GM19324 (cell line): Measurements from ENCODE around the gene CARD11.

ENCODE experiments used
- ATAC-seq: cut with Tn5 transposase; IDR thresholded peaks from one replicate; pipeline ENCODE4 v1.9.1; 2021; ENCODE audit warnings: mild to moderate bottlenecking, moderate library complexity; ENCODE audit not compliant: unreplicated experiment, low FRiP score

The CARD11 gene

DNA sequence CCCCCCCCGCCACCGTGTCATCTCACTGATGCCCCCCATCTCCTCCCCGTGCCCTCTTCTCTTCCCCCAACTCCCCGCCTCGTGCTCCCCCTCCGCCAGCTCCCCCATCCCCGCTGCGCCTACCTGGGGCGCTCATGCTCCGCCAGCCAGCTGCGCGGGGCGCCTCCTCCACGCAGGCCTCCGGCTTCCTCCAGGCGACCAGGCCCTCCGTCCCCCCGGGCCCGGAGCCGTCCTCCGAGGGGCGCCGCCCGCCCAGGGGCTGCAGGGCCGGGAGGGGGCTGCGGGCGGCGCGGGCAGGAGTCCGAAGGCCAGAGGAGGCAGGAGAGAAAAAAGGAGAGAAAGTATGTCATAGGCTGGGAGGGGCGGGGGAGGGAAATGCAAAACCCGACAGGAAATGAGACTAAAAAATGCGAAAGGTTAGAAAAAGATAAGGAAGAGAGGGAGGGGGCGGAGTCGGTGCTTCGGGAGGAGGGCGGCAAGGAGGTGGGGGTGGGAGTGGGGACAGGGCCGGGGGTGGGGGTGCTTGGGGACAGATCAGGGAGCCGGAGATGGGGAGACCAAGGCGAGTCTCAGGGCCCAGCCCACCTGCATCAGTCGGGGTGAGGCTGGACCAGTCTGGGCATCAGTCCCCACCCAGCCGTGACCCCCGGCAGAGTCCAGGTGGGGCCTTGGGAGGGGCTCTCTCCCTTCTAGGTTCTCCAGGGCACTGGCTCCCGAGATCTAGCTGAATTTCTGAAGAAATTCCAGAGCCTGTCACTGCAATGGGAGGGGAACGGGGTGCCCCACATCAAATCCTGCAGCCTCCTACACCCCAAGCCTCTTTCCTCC lies at the start of gene CARD11:
Gene CARD11 (minus strand): TSS at position 324 of the 828 bp plus-strand sequence. CDS start 85,361 bp downstream, outside the sequence.
- peak; percentile 46 for ATAC-seq

DNA sequence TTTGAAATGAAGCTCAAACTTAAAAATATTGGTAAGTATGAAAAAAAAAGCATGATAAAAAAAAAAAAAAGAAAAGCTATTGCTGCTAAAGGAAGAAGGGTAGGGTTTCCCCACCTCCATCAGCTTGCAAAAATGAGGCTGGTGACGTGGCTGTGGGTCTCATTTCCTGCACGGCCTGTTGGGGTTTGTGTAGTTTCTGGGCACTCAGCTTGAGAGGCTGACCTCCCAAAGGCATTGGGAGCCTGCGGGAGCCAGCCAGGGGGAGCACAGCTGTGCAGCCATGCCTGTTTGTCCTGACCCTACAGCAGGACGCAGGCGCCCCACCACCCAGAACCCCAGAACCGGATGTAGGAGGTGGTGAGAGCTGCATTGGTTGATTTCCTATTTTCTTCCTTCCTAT lies 48.8 kb upstream of the CARD11 start:
- ATAC-seq: peak; percentile 75

DNA sequence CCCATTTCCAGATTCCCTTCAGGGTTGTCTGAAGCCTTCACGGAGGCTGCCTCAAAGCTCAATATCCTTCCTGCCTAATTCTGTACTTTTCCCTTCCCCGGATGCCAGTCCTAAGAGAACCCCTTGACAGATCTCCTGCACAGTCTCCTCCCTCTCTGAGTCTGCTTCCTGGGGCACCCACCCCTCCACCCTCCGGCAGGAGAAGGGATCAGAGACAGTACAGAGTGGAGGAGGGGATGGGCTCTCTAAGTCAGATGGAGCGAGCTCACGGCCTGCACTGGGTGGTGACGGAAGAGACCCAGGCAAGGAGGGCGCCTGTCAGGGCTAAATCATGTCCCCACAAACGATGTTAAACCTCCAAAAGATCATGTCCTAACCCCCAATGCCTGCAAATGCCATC lies 48.0 kb upstream of the CARD11 start:
- no peak for ATAC-seq

DNA sequence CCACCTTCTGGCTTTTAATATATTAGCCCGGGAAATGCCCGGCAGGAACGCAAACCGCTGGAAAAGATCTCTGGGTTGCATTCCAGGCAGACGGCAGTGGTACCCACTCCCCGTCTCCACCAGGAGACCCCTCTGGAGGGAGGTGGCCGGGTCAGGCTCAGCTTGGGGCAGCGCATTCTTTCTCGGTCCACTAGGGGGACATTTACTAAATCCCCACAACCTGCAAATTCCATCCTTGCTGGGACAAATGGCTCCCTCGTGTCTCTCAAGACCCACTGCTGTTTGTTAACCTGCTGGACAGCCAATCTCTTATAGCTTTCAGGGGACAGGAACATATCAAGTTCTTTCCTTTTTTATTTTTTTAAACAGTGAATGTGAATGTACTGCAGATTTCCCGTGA lies 45.8 kb upstream of the CARD11 start:
- ATAC-seq: no peak

DNA sequence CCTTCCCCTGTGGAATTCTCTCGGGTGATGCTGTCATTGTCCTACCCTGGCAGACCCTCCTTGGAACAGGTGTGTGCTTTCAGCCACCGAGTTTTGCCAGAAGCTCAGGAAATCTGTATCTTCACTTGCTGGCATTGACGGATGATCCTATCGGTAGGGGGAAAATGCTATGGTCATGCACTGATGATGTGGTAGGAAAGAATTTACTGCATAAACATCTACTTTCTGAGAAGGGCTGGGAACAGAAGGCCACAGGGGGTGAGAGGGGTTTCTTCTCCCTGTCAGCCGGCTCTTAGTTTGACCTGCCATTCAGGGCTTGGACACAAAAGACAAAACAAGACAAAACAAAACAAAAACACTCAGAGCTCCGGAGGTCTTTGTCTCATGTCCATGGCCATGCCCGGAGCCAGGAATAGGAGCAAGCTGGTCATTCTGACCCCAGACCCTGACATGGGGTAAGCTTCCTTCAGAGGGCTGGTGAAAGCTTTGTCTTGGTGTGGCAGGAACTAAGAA lies 43.6 kb upstream of the CARD11 start:
- no peak for ATAC-seq

DNA sequence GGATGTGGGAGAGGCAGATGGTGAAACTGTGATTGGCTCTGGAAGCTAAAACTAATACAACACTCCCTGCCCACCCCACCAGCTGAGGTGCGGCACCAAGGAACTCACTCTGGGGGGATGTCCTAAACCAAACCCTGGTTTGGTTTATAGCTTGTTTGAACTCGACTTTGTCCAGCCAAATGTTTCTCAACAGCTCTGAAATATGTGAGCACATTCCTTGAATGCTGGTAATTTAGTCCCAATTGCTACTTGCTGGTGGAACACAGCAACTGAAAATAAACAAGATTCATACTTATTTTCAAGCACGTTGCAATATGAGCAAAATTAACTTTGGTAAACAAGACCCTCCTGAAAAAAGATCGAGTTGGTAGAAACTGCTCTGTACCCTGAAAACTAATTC lies 39.7 kb upstream of the CARD11 start:
- ATAC-seq: no peak

DNA sequence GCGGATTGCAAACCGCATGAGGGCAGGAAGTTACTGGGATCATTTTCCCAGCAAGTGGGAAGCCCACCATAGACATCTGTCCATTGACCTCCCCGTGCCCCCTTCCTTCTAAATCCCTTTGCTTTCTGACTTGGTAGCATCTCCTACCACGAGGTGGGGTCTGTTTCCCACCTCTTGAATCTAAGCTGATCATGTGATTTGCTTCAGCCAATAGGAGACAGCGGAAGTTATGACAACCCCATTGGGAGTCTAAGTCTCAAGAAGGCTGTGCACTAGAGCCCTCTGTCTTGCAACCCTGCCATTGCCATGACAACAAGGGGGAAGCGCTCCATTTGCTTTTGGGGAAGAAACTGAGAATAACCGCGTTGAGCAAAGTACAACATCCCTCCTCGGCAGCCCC lies 39.2 kb upstream of the CARD11 start:
- no peak for ATAC-seq

DNA sequence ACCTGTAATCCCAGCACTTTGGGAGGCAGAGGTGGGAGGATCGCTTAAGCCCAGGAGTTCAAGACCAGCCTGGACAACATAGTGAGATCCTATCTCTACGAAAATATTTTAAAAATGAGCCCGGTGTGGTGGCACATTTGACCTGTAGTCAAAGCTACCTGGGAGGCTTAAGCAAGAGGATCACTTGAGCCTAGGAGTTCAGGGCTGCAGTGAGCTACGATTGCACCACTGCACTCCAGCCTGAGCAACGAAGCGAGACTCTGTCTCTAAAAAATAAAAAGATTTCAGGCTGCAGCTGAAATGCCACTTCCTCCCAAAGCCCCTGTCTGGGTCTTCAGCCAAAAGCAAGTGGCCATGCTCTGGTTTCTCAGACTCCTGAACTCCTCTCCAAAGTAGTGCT lies 38.7 kb upstream of the CARD11 start:
- ATAC-seq: no peak

DNA sequence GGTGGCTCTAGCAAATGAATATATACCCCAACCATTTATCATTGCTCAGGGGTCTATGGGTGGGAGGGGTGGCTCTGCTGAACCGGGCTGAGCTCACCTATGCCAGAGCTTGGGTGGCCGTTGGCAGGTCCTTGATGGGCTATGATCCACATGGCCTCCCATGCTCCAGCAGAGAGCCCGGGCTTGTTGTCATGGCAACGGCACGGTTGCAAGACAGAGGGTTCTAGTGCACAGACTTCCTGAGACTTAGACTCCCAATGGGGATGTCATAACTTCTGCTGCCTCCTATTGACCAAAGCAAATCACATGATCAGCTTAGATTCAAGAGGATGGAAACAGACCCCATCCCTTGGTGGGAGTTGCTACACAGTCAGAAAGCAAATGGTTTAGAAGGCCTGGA lies 36.4 kb upstream of the CARD11 start:
- ATAC-seq: no peak

DNA sequence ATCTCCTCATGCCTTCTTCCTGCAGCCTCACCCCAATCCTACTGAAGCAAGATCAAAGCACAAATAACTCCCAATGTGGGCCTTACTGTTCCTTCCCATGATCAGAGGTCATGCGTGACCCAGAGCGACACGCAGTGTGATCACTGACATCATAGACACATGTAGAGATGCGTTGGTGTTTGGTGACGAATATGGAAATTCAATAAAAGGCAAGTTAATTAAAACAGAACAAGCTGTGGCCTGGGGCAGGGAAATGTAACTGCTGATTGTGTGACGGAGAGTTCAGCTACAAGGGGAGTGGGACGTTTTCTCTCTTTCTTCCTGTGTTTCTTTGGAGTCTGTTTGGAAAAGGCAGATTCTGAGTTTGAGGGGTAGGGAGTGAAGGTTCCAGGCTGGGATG lies 34.8 kb upstream of the CARD11 start:
- no peak for ATAC-seq

DNA sequence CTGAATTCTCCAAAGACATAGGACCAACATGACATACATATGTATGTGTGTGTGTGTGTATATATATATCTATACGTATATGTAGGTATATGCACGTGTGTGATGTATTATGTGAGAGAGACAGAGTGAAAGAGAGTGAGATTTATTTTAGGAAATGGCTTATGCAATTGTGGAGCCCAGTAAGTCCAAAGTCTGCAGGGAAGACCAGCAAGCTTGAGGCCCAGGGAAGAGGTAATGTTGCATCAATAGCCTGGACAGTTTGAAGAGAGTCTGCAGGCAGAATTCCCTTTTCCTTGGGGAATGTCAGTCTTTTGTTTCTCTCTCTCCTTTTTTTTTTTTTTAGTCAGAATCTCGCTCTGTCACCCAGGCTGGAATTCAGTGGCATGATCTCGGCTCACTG lies 33.0 kb upstream of the CARD11 start:
- no peak for ATAC-seq

DNA sequence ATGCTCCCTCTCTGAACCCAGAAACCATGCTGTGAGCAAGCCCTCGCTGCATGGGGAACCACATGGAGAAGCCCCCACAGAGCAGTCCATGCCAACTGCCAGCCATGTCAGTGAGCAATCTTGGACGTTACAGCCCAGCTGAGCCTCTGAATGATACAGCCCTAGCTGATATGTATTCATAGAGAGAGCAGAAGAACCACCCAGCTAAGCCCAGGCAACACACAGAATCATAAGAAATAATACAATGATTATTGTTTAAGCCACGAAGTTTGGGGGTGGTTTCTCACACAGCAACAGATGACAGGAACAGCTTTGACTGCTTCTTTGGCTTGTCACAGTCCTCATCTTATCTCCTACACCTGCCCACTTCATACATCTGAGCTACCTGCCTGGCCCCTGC lies 32.5 kb upstream of the CARD11 start:
- ATAC-seq: no peak

DNA sequence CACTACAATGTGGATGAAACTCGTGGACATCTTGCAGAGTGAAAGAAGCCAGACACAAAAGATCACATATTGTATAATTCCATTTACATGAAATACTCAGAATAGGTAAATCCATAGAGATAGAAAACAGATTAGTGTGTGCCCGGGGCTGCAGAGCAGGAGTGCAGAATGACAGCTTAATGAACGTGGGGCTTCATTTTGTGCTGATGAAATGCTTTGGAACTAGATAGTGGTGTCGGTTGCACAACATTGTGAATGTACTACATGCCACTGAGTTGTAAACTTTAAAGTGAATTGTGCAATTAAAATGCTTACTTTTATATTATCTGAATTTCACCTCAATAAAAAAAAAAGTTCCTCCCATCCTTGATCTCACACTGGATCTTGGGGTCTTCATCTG lies 31.8 kb upstream of the CARD11 start:
- ATAC-seq: no peak

DNA sequence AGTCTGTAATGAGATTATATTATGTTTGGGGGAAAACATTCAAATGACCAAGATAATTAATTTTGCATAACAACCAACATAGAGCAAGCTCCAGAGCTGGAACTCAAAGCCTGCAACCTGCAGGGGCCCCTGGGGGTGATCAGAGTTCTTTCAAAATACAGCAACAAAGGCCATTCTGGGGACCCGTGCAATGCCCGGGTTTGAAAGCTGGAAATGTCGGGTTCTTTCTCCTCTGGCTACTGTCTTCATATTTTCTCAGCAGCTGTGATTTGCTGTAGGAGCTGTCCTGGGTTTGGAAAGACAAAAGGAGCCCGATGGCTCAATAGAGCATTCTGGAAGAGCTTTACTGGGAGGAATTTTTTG lies 30.8 kb upstream of the CARD11 start:
- no peak for ATAC-seq

DNA sequence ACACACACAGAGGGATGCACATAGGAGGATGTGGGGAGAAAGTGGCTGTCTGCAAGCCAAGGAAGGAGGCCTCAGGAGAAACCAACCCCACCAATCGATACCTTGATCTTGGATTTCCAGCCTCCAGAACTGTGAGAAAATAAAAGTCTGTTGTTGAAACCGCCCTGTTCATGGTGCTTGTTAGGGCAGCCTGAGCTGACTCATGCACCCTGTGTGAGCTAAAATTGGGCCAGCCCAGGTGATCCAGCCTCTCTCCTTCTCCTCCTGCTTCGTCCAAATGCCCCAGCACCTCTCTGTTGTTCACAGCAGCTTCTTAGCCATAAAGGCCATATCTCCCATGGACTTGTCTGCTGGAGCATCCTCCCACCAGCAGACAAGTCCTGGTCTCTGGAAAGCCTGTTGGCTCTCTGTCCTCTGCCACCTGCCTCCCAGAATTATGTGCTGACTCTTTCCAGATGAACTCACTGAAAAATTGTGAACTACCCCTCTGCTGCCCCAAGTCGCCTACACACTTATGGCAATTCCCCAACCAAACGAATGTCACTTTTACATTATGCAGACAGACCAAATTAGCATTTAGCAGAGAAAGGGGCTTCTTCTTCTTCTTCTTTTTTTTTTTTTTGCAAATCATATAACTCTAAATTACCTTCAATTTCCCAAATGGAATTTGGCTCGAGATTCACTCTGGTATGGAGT lies 30.2 kb upstream of the CARD11 start:
- no peak for ATAC-seq

DNA sequence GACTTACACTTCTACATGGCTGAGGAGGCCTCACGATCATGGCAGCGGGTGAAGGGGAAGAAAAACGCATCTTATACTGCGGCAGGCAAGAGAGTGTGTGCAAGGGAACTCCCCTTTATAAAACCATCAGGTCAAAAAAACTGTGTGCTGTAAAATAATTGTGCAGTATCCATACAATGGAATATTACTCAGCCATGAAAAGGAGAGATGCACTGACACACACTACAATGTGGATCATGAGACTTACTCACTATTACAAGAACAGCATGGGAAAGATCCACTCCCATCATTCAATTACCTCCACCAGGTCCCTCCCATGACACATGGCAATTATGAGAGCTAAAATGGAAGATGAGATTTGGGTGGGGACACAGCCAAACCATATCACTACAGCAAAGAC lies 27.2 kb upstream of the CARD11 start:
- ATAC-seq: no peak

DNA sequence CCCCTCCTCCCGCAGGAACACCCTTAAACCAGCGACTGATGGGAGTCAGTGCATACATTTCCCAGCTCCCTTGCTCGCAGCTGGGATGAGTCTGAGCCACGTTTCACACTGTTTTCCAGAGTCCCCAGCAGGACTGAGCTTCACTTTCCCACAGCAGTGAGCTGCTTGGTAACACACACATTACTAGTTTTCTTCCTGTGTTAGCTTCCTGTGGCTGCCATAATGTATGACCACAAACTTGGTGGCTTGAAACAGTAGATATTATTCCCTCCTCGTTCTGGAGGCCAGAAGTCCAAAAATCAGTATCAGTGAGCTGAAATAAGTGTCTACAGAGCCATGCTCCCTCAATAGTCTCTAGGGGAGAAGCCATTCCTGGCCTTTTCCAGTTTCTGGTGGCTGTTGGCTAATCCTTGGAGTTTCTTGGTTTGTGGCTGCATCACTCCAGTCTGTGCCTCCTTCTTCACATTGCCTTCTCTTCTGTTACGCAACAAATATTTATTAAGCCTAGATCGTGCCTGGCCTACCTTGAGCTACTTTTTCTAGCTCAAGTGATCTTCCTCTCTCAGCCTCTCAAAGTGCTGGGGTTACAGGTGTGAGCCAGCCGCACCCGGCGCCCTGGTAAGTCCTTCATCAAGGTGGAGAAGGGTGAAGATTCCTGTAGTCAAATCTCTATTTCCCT lies 26.2 kb upstream of the CARD11 start:
- ATAC-seq: no peak

DNA sequence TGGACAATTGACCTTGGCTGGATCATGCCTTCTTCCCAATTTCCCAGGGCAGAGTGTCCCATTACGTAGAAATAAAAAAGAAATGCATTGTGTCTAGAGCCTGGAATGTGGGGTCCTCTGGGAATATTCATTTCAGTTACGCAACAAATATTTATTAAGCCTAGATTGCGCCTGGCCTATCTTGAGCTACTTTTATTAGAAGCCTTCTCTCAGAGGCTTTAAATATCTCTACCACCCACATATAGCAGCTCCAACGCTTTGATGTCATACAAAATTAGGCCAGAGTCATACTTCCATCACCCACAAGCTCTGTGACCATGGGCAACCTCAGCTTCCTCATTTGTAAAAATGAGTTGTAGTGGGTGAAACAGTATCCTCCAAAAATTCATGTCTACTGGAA lies 24.9 kb upstream of the CARD11 start:
- ATAC-seq: no peak

DNA sequence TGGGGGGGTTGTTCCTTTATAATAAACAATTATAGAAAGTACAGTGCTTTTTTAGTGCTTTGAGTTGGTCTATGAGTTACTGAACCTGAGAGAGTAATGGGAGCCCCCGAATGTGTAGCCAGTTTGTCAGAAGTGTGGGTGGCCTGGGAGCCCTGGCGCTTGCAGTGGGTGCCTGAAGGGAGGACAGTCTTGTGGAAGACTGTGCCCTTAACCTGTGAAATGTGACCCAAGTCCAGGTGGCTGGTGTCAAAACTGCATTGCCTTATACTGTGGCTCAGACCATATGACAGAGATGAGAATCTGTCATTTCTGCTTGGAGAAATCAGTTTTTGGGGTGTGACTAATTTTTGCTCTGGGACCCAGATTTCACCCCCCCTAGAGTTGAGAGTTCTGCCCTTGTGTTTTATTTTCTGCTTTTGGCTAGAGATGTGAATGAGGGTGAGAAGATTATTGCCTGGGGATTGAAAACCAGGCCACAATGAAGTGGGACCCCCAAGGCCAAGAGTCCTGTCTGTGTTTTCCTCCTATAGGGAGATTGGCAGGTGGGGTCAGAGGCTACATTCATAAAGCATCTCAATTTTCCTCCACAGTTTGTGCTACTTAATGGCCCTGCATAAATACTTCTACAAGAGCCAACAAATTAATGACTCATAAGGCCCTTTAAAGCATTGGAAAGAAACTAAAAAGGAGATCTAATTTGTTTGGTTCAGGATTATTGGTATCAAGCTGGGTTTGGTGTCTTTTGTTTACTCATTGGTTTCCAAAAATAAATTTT lies 24.1 kb upstream of the CARD11 start:
- ATAC-seq: no peak

DNA sequence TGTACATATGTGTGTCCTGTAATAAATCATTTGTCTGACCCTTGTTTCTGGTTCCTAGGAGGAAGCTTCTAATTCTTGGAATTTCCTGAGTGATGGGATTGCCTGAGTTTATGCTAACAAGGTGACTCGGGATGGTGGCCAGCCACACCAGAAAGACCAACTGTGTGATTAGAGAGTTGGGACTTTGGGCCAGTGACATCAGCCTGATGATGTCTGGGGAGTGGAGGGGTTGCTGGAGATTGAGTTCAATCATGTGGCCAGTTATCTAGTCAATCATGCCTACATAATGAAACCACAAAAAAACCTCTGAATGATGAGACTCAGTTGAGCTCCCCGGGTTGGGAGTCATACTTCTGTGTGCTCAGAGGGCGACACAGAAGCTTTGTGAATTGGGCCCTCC lies 23.5 kb upstream of the CARD11 start:
- ATAC-seq: no peak

DNA sequence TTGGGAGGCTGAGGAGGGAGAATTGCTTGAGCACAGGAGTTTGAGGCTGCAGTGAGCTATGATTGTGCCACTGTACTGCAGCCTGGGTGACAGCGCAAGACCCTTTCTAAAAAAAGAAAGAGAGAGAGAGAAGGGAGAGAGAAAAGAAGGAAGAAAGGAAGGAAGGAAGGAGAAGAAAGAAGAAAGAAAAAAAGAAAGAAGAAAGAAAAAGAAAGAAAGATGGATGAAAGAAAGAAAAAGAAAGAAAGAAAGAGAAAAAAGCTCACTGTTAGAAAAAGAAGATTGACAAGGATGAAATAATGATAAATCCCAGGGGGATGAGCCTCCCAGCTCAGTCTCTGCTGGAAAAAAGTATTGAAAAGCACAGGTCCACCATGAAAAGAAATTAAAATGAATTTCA lies 22.8 kb upstream of the CARD11 start:
- ATAC-seq: no peak
